BLaER1 treated with 17β-estradiol and CSF1 and Interleukin-3, amounts not matched to agents 10 nM and 100 nM (cell line): ENCODE results near the gene GLIS1.

Source experiments
- H3K27ac ChIP-seq, 11 experiments: shearing (Covaris generic); formaldehyde crosslinking; 2 replicates each; pipeline ENCODE4 v1.8.1; 2022
- H3K27me3 ChIP-seq, 11 experiments: shearing (Covaris generic); formaldehyde crosslinking; 2 replicates each; pipeline ENCODE4 v1.8.1; 2022
- H3K36me3 ChIP-seq, 11 experiments: shearing (Covaris generic); formaldehyde crosslinking; 2 replicates each; pipeline ENCODE4 v1.8.1; 2022
- H3K4me1 ChIP-seq, 10 experiments: shearing (Covaris generic); formaldehyde crosslinking; 2 replicates each; pipeline ENCODE4 v1.8.1; 2022
- H3K4me2 ChIP-seq, 11 experiments: shearing (Covaris generic); formaldehyde crosslinking; 2 replicates each; pipeline ENCODE4 v1.8.1; 2022
- H3K4me3 ChIP-seq, 10 experiments: shearing (Covaris generic); formaldehyde crosslinking; 2 replicates each; pipeline ENCODE4 v1.8.1; 2022
- H3K9ac ChIP-seq, 11 experiments: shearing (Covaris generic); formaldehyde crosslinking; 2 replicates each; pipeline ENCODE4 v1.8.1; 2022
- H3K9me3 ChIP-seq, 11 experiments: shearing (Covaris generic); formaldehyde crosslinking; replicated peaks in 1 of 11; 2 replicates each; pipeline ENCODE4 v1.8.1; 2022
- H4K20me1 ChIP-seq, 11 experiments: shearing (Covaris generic); formaldehyde crosslinking; 2 replicates each; pipeline ENCODE4 v1.8.1; 2022
- Cebpa-rat ChIP-seq, 11 experiments: shearing (Covaris generic); IDR thresholded peaks; 2 replicates each; pipeline ENCODE4 v1.8.1; 2022

Gene GLIS1

DNA sequence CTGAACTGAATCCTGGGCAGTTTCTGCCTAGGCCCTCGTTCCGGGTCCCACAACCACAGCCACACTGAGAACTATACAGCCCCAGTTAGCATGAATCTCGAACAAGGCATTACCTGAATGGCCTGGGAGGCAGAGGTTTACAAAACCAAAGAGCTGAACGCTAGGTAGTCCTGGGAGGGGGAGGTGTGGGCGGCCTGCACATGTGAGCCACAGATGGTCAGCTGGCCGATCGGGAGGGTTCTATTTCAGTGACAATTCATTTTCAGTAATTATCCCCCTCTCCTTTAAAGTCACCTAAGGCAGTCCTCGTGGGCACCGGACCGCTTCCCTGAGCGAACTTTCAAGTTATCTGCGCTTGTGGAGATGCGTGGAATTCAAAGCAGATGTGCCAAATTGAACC lies 111.9 kb downstream of the GLIS1 start:
- Histone ChIP-seq H3K27ac (no peak overlapping the region), H3K9me3 (no peaks in the 10 kb centered on the region), H3K4me2 (no peak overlapping the region), H3K9ac (no peak overlapping the region; a peak in 1 of 22 replicates), H4K20me1 (no peaks in the 10 kb centered on the region; a peak in 1 of 22 replicates), H3K4me3 (no peak overlapping the region), H3K36me3 (no peaks in the 10 kb centered on the region), H3K27me3 (no peaks in the 10 kb centered on the region), H3K4me1 (peaks cover 0 to 6% (median 0%) of the 10 kb centered on the region in 10 experiments; a peak in 4 of 20 replicates)
- no peak for TF ChIP-seq Cebpa-rat (IDR thresholded peaks at IDR 0.05)

DNA sequence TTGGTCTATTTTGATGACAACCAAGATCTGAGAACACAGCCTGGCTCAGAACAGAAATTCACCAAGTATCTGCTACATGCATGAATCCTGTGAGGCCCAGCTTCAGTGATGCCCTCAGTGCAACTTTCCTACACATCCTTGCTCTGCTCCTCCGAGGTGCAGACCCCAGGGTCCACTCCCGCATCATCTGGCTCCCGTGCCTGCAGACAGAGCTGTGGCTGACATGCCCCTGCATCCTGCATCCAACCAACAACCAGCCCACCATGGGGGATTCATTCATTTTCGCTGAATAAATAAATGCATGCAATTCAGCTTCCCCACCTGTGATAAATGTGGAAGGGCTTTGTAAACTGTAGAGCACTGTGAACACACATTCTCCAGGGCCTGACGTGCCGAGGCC lies 112.3 kb downstream of the GLIS1 start:
- no peaks in the 10 kb centered on the region for H3K27me3 ChIP-seq
- H4K20me1 ChIP-seq = no peaks in the 10 kb centered on the region; a peak in 1 of 22 replicates
- H3K4me1 ChIP-seq = peaks cover 0 to 6% (median 0%) of the 10 kb centered on the region in 10 experiments; a peak in 4 of 20 replicates
- H3K27ac ChIP-seq = no peak overlapping the region
- no peak overlapping the region; a peak in 1 of 22 replicates for H3K9ac ChIP-seq
- H3K4me3 ChIP-seq = no peak overlapping the region
- TF ChIP-seq Cebpa-rat (IDR thresholded peaks at IDR 0.05) = no peak
- H3K9me3 ChIP-seq = no peaks in the 10 kb centered on the region
- H3K4me2 ChIP-seq = no peak overlapping the region
- no peaks in the 10 kb centered on the region for H3K36me3 ChIP-seq

DNA sequence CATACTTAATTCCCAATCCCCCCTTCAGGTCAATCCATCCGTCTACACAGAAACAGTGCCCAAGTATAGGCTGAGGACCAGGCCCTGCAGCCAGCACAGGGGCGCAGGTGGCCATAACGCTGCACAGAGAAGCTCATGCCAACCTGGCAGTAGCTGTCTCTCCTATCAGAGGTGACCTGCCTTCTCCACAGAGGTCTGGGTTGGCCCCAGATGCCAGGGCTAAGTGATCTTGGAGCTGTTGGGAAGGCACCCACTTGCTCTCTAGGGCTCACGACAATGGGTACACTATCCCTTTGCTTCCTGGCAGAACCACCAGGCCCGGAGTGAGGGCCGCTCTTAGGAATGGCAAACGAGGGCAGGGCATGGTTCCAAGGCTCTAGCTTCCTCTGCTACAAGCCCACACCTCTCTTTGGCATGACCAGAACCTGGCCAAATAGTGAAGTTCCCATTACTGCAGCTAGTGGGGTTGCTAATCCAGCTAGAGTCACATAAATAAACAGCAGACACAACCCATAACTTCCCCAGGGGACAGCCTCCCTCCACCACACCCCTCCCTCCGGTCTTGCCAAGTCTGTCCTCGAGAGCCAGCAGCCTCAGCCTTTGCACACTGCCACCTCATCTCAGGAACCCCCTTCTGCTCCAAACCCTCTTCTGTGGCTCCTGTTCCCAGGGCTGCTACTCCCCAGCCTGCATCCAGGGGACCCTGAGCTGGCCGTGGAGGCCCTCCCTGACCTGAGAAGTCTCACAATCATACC lies 113.0 kb downstream of the GLIS1 start:
- Histone ChIP-seq H3K4me3 (no peak overlapping the region), H3K27me3 (no peaks in the 10 kb centered on the region), H4K20me1 (no peaks in the 10 kb centered on the region; a peak in 1 of 22 replicates), H3K4me2 (no peak overlapping the region), H3K36me3 (no peaks in the 10 kb centered on the region), H3K9me3 (no peaks in the 10 kb centered on the region), H3K4me1 (peaks cover 0 to 6% (median 0%) of the 10 kb centered on the region in 10 experiments; a peak in 4 of 20 replicates), H3K9ac (no peak overlapping the region), H3K27ac (no peak overlapping the region)
- TF ChIP-seq Cebpa-rat (IDR thresholded peaks at IDR 0.05) = no peak

DNA sequence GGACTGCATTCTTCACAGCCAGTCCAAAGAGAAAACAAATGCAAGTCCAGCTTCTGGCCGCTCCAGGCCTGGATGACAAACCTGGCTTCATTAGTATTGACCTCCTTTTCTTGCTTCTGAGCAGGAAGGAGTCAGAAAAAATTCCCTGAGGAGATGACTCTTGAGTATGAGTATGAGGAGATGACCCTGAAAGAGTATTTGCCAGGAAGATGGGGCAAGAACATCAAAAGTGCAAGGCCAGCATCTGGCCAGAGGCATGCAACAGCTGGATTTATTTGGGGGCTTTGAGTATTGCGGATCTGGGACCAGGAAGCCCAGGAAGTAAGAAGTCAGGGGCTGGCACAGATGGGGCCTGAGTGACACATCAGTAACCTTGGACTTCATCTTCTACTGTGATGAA lies 113.9 kb downstream of the GLIS1 start:
- Histone ChIP-seq H3K27ac (no peak overlapping the region), H4K20me1 (no peaks in the 10 kb centered on the region; a peak in 1 of 22 replicates), H3K9ac (no peak overlapping the region), H3K9me3 (no peaks in the 10 kb centered on the region), H3K4me2 (no peak overlapping the region), H3K36me3 (no peaks in the 10 kb centered on the region), H3K4me3 (no peak overlapping the region), H3K27me3 (no peaks in the 10 kb centered on the region), H3K4me1 (peaks cover 0 to 6% (median 0%) of the 10 kb centered on the region in 10 experiments; a peak in 4 of 20 replicates)
- no peak for TF ChIP-seq Cebpa-rat (IDR thresholded peaks at IDR 0.05)

DNA sequence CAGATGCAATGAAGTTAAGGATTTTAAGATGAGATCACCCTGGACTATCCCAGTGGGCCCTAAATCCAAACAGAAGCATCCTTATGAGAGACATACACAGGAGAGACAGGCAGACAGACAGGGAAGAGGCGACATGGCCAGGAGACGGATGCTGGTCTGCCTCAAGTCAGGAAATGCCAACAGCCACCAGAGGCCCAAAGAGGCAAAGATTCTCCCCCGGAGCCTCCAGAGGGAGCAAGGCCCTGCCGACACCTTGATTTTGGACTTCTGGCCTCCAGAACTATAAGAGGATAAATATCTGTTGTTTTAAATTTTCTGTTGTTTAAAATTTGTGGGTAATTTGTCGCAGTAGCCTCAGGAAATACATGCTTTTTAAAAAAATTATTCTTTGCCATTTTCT lies 116.4 kb downstream of the GLIS1 start:
- Histone ChIP-seq H3K9me3 (no peaks in the 10 kb centered on the region), H3K4me3 (no peak overlapping the region), H3K27me3 (no peaks in the 10 kb centered on the region), H3K9ac (no peak overlapping the region), H3K4me2 (no peak overlapping the region), H4K20me1 (no peaks in the 10 kb centered on the region; a peak in 1 of 22 replicates), H3K4me1 (peaks cover 0 to 6% (median 0%) of the 10 kb centered on the region in 10 experiments; a peak in 4 of 20 replicates), H3K36me3 (no peaks in the 10 kb centered on the region), H3K27ac (no peak overlapping the region)
- TF ChIP-seq Cebpa-rat (IDR thresholded peaks at IDR 0.05) = no peak

DNA sequence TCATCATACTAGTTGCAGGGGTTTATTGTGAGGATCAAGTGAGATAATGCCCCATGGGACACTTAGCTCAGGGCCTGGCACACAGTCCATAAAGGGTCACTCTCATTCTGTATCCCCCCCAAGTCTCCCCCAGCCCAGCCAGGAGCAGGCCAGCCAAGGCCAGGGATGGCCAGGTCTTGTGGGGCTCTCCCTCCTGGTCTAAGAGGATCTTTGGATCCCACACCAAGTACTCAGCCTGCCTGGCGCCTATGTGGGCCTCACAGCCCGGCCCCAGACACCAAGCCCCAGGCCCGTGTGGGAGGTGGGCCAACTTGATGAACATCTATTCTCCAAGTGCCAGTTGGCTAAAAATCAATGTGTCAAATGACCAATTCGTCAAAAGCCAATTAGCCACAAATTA lies 117.8 kb downstream of the GLIS1 start:
- peaks cover 0 to 4% (median 0%) of the 10 kb centered on the region in 10 experiments; a peak in 4 of 20 replicates for H3K4me1 ChIP-seq
- H3K4me3 ChIP-seq = no peak overlapping the region
- H3K9me3 ChIP-seq = no peaks in the 10 kb centered on the region
- no peaks in the 10 kb centered on the region; a peak in 1 of 22 replicates for H4K20me1 ChIP-seq
- TF ChIP-seq Cebpa-rat (IDR thresholded peaks at IDR 0.05) = no peak
- H3K4me2 ChIP-seq = no peak overlapping the region
- no peaks in the 10 kb centered on the region for H3K36me3 ChIP-seq
- H3K9ac ChIP-seq = no peak overlapping the region
- H3K27me3 ChIP-seq = no peaks in the 10 kb centered on the region
- no peak overlapping the region for H3K27ac ChIP-seq

DNA sequence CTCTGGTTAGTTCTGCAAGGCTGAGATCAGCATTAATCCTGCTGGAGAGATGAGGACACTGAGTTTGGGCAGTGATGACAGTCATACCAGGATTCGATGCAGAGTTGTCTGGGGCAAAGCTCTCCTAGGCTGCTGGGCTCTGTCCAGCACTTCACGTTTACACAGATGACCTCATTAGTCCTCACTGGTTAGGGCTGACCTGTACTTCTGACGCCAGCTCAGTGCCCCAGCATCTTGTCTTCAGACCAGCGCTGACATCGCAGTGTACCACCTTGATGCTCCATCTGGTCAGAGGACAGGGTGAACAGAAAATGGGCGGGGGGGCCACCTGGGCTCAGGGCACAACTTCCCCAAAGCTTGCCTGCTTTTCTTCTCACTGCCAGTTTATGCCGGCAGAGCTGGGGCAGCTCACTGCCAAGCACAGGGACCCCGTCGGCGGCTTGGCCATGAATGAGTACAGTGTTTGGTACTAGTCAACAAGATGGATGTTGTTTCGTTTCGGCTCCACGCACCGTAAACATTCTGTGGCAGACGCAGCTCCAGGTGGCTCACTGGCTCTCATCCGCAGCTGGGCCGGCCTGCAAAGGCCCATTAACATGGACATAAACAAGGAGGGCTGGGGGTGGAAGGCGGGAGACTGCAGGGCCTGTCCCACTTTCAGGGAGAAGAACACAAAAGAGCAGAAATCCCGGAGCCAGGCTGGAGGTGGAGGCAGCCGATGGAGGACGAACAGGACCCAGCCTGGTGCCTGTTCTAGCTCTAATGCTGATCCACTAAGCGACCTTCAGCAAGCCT lies 118.7 kb downstream of the GLIS1 start:
- Histone ChIP-seq H4K20me1 (no peaks in the 10 kb centered on the region; a peak in 1 of 22 replicates), H3K27me3 (no peaks in the 10 kb centered on the region), H3K9ac (no peak overlapping the region), H3K36me3 (no peaks in the 10 kb centered on the region), H3K9me3 (no peaks in the 10 kb centered on the region), H3K27ac (no peak overlapping the region), H3K4me2 (no peak overlapping the region), H3K4me3 (no peak overlapping the region), H3K4me1 (no peaks in the 10 kb centered on the region)
- no peak for TF ChIP-seq Cebpa-rat (IDR thresholded peaks at IDR 0.05)

DNA sequence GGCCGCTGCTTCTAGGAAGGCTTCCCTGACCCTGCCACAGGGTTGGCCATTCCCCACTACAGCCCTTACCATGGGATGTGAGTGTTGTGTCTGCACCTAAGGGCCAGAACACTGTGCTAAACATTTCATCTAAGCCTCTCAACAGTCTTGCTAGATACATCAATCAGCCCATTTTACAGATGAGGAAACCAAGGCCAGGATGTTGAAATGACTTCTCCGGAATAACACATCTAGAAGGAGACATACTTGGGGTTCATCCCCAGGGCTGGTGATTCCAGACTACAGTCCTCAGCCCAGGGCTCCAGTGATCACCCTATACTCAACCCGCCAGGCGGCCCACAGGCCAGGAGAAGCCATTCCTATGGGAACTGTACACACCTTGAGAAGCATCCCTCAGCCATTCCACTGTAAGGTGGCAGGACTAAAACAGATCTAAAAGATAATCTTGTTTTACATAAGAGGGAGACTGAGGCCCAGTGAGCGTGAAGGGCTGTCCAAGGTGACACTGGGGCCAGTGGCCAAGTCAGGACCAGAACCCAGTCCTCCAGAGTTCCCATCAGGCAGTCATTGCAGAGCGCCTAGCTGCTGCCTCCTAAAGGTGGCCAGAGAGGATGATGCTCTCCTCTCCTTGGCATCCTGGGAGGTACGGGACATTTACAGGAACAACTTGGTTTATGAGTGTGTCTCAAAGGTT lies 119.5 kb downstream of the GLIS1 start:
- Histone ChIP-seq H3K4me1 (no peaks in the 10 kb centered on the region), H3K4me2 (no peak overlapping the region), H4K20me1 (no peaks in the 10 kb centered on the region; a peak in 1 of 22 replicates), H3K27ac (no peak overlapping the region), H3K9me3 (no peaks in the 10 kb centered on the region), H3K9ac (no peak overlapping the region), H3K36me3 (no peaks in the 10 kb centered on the region), H3K4me3 (no peak overlapping the region), H3K27me3 (no peaks in the 10 kb centered on the region)
- TF ChIP-seq Cebpa-rat (IDR thresholded peaks at IDR 0.05) = no peak
